Body of pancreas (tissue), 4 donors: ENCODE results near the gene RBM4B.

Source experiments
- POLR2A ChIP-seq, 3 donors: fragments of 450-650 bp; IDR thresholded peaks; one replicate each; pipeline ENCODE4 v1.6.1; 2016; ENCODE audit warnings: antibody characterized with exemption in 3 of 3, mild to moderate bottlenecking in 2 of 3
- TF ChIP-seq, protein P1 (sequence below), 7 experiments: fragments of 450-650 bp in 4 of 7; fragments of 200-600 bp in 3 of 7; sonication (generic) in 3 of 7; IDR thresholded peaks; one replicate each; pipeline ENCODE4 v1.5.1; 2016 to 2019; ENCODE audit warnings: antibody characterized with exemption in 7 of 7

DNA sequence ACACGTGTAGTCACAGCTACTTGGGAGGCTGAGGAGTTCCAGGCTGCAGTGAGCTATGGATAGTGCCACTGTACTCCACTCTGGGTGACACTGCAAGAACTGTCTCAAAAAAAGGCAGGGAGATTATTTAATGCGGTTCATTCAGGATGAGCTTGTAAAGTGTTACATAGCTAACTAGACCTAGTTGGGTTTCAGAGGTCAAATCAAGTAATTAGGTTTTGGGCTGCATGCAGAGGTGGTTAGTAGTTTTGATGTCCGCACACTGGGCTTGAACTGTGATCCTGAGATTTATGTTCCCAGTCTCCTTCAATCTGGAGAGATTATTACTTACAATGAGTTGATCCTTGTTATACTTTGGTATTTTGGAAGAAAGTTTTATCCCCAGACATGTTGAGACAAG lies 41.3 kb downstream of the RBM4B start:
- TF ChIP-seq, protein P1, sequence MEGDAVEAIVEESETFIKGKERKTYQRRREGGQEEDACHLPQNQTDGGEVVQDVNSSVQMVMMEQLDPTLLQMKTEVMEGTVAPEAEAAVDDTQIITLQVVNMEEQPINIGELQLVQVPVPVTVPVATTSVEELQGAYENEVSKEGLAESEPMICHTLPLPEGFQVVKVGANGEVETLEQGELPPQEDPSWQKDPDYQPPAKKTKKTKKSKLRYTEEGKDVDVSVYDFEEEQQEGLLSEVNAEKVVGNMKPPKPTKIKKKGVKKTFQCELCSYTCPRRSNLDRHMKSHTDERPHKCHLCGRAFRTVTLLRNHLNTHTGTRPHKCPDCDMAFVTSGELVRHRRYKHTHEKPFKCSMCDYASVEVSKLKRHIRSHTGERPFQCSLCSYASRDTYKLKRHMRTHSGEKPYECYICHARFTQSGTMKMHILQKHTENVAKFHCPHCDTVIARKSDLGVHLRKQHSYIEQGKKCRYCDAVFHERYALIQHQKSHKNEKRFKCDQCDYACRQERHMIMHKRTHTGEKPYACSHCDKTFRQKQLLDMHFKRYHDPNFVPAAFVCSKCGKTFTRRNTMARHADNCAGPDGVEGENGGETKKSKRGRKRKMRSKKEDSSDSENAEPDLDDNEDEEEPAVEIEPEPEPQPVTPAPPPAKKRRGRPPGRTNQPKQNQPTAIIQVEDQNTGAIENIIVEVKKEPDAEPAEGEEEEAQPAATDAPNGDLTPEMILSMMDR (IDR thresholded peaks at IDR 0.05), result no peak
- no peak for TF ChIP-seq POLR2A (IDR thresholded peaks at IDR 0.05)
